ENCODE measurements around the gene ANKLE1.

GRCh38 chr19:17309198-17309964 lies 27.7 kb downstream of the ANKLE1 start, which contains the start of gene DDA1:
- no peak for TF ChIP-seq CSDC2 (CRISPR knock-in tag; IDR thresholded peaks at IDR 0.05)
- TF ChIP-seq ZNF8 (CRISPR knock-in tag; IDR thresholded peaks at IDR 0.05) = no peak
- TF ChIP-seq TOX (CRISPR knock-in tag; IDR thresholded peaks at IDR 0.05; ENCODE audit: borderline replicate concordance) = no peak
